Smooth muscle cell of the coronary artery (primary cell): Measurements from ENCODE around the gene CHM. TPM values are rescaled to one million over a fixed set of nuclear protein-coding genes. Genes with fewer than 3 reads are reported as not detected.

ENCODE experiments used
- total RNA-seq: library from RNA; depleted of rRNA; stranded (reverse); fragments of >200 nt; gene quantifications from 2 replicates; pipeline ENCODE4 v1.2.3, GENCODE V29; 2014; ENCODE audit warnings: low replicate concordance

CHM gene
- 9.6 and 11.9 TPM in 2 replicates for total RNA-seq

GRCh38 chrX:86047174-86047935 is at the start of gene CHM:
TSS of gene CHM (minus strand) at chrX:86047558. CDS start at chrX:86047532, 26 bp downstream.

Other genes with a start within 250 kb of the CHM start
- not detected in 2 replicates for gene DACH2, start 100.9 kb upstream of the CHM start, total RNA-seq